ENCODE results near the gene NEDD4L. TPM values are rescaled to one million over a fixed set of nuclear protein-coding genes. Genes with fewer than 3 reads are reported as not detected.

The NEDD4L gene
- total RNA-seq, 1 experiment from 2014 or later = 42.9 TPM

DNA sequence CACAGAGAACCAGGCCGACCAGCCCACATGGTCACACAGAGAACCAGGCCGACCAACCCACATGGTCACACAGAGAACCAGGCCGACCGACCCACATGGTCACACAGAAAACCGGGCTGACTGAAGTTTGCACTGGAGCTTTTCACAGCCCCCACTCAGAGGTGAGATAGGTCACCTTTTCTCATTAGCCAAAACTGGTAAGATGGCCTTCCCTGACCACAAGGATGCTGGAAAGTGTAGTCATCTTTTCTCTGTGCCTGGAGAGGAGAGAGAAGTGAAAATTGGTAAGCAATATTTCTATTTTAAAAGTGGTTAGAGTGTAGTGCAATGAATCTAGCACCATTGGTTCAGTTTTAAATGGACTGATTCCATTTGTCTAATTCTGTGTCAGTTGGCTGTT is 247.1 kb downstream of the NEDD4L start:
- in situ Hi-C loops (cut with HindIII; ENCODE audit: low pct_unique_long_range_greater_than_20kb, low sequenced_read_pairs) = no loop called here
- H3K9me3 ChIP-seq (ENCODE audit: control insufficient read depth, insufficient read depth, low read depth, low read length) = no peaks in the 10 kb centered on the region
- H3K27me3 ChIP-seq (ENCODE audit: control insufficient read depth, insufficient read depth, low read length) = no peaks in the 10 kb centered on the region
- no peaks in the 10 kb centered on the region for H3K36me3 ChIP-seq (ENCODE audit: control insufficient read depth, insufficient read depth, low read length)
- BruUV-seq (replicated peaks) = no TSS peak
- ATAC-seq (no peak), DNase-seq (ENCODE audit: low read depth, low spot score) (no peak)
- H3K27ac ChIP-seq (ENCODE audit: low read length) = peak overlapping the region; percentile 17; the same call in 1 of the 2 replicates
- H3K4me3 ChIP-seq (ENCODE audit: low read depth in 2 of 2, low read length in 2 of 2) = no peak overlapping the region
- ChIA-PET POLR2A (no interaction called here), CTCF (no interaction called here)
- TF ChIP-seq TCF7L2 (IDR thresholded peaks at IDR 0.05; ENCODE audit: low read depth, low read length) = no peak
- TF ChIP-seq POLR2AphosphoS5 (IDR thresholded peaks at IDR 0.05; ENCODE audit: low read depth, low read length) = no peak
- TF ChIP-seq SIN3A (IDR thresholded peaks at IDR 0.05; ENCODE audit: borderline replicate concordance, insufficient read depth, low read depth, low read length) = no peak
- TF ChIP-seq, protein P1, sequence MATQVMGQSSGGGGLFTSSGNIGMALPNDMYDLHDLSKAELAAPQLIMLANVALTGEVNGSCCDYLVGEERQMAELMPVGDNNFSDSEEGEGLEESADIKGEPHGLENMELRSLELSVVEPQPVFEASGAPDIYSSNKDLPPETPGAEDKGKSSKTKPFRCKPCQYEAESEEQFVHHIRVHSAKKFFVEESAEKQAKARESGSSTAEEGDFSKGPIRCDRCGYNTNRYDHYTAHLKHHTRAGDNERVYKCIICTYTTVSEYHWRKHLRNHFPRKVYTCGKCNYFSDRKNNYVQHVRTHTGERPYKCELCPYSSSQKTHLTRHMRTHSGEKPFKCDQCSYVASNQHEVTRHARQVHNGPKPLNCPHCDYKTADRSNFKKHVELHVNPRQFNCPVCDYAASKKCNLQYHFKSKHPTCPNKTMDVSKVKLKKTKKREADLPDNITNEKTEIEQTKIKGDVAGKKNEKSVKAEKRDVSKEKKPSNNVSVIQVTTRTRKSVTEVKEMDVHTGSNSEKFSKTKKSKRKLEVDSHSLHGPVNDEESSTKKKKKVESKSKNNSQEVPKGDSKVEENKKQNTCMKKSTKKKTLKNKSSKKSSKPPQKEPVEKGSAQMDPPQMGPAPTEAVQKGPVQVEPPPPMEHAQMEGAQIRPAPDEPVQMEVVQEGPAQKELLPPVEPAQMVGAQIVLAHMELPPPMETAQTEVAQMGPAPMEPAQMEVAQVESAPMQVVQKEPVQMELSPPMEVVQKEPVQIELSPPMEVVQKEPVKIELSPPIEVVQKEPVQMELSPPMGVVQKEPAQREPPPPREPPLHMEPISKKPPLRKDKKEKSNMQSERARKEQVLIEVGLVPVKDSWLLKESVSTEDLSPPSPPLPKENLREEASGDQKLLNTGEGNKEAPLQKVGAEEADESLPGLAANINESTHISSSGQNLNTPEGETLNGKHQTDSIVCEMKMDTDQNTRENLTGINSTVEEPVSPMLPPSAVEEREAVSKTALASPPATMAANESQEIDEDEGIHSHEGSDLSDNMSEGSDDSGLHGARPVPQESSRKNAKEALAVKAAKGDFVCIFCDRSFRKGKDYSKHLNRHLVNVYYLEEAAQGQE (IDR thresholded peaks at IDR 0.05; ENCODE audit: insufficient read depth in 1 of 2, low read depth in 2 of 2, low read length in 1 of 2) = no peak
- TF ChIP-seq, protein P2, sequence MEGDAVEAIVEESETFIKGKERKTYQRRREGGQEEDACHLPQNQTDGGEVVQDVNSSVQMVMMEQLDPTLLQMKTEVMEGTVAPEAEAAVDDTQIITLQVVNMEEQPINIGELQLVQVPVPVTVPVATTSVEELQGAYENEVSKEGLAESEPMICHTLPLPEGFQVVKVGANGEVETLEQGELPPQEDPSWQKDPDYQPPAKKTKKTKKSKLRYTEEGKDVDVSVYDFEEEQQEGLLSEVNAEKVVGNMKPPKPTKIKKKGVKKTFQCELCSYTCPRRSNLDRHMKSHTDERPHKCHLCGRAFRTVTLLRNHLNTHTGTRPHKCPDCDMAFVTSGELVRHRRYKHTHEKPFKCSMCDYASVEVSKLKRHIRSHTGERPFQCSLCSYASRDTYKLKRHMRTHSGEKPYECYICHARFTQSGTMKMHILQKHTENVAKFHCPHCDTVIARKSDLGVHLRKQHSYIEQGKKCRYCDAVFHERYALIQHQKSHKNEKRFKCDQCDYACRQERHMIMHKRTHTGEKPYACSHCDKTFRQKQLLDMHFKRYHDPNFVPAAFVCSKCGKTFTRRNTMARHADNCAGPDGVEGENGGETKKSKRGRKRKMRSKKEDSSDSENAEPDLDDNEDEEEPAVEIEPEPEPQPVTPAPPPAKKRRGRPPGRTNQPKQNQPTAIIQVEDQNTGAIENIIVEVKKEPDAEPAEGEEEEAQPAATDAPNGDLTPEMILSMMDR (IDR thresholded peaks at IDR 0.05) = no peak
- peaks cover 38% of the 10 kb centered on the region for H3K4me1 ChIP-seq (ENCODE audit: control insufficient read depth, insufficient read depth, low read length)
- intact Hi-C loops (cut with micrococcal nuclease; ENCODE audit: unreplicated experiment) = no loop called here

DNA sequence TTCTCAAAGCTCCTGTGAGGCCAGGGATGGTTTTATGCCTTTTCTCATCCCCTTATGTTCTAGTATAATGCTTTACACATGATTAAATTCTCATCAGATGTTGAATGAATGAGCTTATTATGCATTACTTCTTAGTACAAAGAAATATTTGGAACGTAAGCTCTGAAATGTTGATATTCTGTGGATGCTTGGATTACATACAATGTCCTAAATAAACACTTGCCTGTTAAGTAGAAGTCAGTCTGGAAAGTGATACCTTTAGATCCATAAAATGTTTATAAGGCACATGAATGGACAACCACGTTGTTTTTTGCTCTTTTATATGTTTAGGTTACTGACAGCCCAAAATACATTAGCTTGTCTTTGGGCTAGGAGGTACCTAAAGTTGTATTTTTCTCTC is 248.6 kb downstream of the NEDD4L start:
- no peaks in the 10 kb centered on the region for H3K9me3 ChIP-seq (ENCODE audit: control insufficient read depth, insufficient read depth, low read depth, low read length)
- no TSS peak for BruUV-seq (replicated peaks)
- DNase-seq (ENCODE audit: low read depth, low spot score) (no peak), ATAC-seq (no peak)
- no peak for TF ChIP-seq SIN3A (IDR thresholded peaks at IDR 0.05; ENCODE audit: borderline replicate concordance, insufficient read depth, low read depth, low read length)
- TF ChIP-seq, protein P2 (IDR thresholded peaks at IDR 0.05) = no peak
- no peak for TF ChIP-seq POLR2AphosphoS5 (IDR thresholded peaks at IDR 0.05; ENCODE audit: low read depth, low read length)
- no peak for TF ChIP-seq TCF7L2 (IDR thresholded peaks at IDR 0.05; ENCODE audit: low read depth, low read length)
- TF ChIP-seq, protein P1 (IDR thresholded peaks at IDR 0.05; ENCODE audit: insufficient read depth in 1 of 2, low read depth in 2 of 2, low read length in 1 of 2) = no peak
- ChIA-PET POLR2A (no interaction called here), CTCF (no interaction called here)
- no peaks in the 10 kb centered on the region for H3K27me3 ChIP-seq (ENCODE audit: control insufficient read depth, insufficient read depth, low read length)
- H3K27ac ChIP-seq (ENCODE audit: low read length) = no peak overlapping the region
- H3K36me3 ChIP-seq (ENCODE audit: control insufficient read depth, insufficient read depth, low read length) = no peaks in the 10 kb centered on the region
- H3K4me1 ChIP-seq (ENCODE audit: control insufficient read depth, insufficient read depth, low read length) = peaks cover 28% of the 10 kb centered on the region
- intact Hi-C loops (cut with micrococcal nuclease; ENCODE audit: unreplicated experiment) = no loop called here
- H3K4me3 ChIP-seq (ENCODE audit: low read depth in 2 of 2, low read length in 2 of 2) = no peak overlapping the region
- in situ Hi-C loops (cut with HindIII; ENCODE audit: low pct_unique_long_range_greater_than_20kb, low sequenced_read_pairs) = no loop called here
